ENCODE data around the gene ZP1. TPM values are rescaled to one million over a fixed set of nuclear protein-coding genes. Genes with fewer than 3 reads are reported as not detected.
"Not testable (repeated sequence)": the region's sequence is repeated elsewhere in the genome, so short reads cannot be mapped to it uniquely, and the experiment has no call there.

The ZP1 gene
- total RNA-seq, 1 experiment from 2014 or later, result not detected

DNA sequence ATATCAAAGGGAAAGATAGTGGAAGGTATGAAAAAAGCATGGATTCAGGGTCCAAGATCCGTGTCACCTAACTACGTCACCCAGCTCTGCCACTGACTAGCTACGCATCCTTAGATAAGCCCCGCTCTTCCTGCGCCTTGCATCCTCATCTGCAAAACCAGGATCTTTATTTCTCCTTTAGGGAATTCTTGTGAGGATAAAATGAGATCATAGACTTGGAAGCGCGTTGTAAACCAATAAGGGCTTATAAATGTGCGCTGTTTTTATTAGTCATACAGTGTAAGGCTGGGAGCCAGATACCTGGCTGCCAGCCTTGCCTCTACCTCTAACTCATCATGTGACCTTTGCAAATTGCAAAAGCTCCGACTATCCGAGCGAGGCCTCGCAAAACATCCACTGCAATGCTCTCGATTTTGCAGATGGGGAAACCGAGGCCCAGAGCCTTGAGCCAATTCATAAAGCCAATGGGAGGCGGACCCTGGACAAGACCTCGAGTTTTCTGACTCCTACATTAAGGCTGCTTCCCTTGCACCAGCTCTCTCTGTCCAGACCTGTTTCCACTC is 38.3 kb downstream of the ZP1 start:
- Mint-ChIP-seq H3K4me1 (ENCODE audit: low read depth, unreplicated experiment) (no peaks in the 10 kb centered on the region), H3K9me3 (ENCODE audit: unreplicated experiment) (no peaks in the 10 kb centered on the region), H3K27me3 (ENCODE audit: insufficient read depth, unreplicated experiment) (peaks cover under 1% of the 10 kb centered on the region), H3K36me3 (ENCODE audit: insufficient read depth, unreplicated experiment) (peaks cover 30% of the 10 kb centered on the region), H3K27ac (ENCODE audit: unreplicated experiment) (peak overlapping the region; percentile 86), H3K4me3 (ENCODE audit: unreplicated experiment) (peak overlapping the region; percentile 80)
- no TSS peak for BruUV-seq (replicated peaks)
- intact Hi-C loops (cut with micrococcal nuclease; ENCODE audit: unreplicated experiment), result loop anchor here (2.0 kb wide), 1 partner anchor 35 kb away; no protein-coding TSS in a partner anchor
- H3K9me3 ChIP-seq, result no peaks in the 10 kb centered on the region
- TF ChIP-seq, protein P1, sequence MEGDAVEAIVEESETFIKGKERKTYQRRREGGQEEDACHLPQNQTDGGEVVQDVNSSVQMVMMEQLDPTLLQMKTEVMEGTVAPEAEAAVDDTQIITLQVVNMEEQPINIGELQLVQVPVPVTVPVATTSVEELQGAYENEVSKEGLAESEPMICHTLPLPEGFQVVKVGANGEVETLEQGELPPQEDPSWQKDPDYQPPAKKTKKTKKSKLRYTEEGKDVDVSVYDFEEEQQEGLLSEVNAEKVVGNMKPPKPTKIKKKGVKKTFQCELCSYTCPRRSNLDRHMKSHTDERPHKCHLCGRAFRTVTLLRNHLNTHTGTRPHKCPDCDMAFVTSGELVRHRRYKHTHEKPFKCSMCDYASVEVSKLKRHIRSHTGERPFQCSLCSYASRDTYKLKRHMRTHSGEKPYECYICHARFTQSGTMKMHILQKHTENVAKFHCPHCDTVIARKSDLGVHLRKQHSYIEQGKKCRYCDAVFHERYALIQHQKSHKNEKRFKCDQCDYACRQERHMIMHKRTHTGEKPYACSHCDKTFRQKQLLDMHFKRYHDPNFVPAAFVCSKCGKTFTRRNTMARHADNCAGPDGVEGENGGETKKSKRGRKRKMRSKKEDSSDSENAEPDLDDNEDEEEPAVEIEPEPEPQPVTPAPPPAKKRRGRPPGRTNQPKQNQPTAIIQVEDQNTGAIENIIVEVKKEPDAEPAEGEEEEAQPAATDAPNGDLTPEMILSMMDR (IDR thresholded peaks at IDR 0.05; ENCODE audit: insufficient read depth in 1 of 2, low read depth in 1 of 2, low read length in 1 of 2, severe bottlenecking in 1 of 2, unreplicated experiment in 1 of 2), result no peak
- H3K4me1 ChIP-seq, result no peaks in the 10 kb centered on the region; the same call in 1 of the 2 replicates
- no peaks in the 10 kb centered on the region for H3K27me3 ChIP-seq (replicated peaks; ENCODE audit: control insufficient read depth, insufficient read depth, low read length)
- no peak for DNase-seq
- peaks cover 4% of the 10 kb centered on the region; the same call in 1 of the 2 replicates for H3K36me3 ChIP-seq (ENCODE audit: control insufficient read depth, insufficient read depth, low read length)
- POLR2A ChIA-PET, result interaction anchor here (1.0 kb wide), 2 partner anchors 8 to 10 kb away, joined by 3 to 5 read pairs; partner anchors contain the start of gene TMEM109
- peak overlapping the region; percentile 77 for H3K4me3 ChIP-seq (ENCODE audit: low read depth, low read length)
- CTCF ChIA-PET, result interaction anchor here (0.9 kb wide), 2 partner anchors 8 to 18 kb away, joined by 3 to 4 read pairs; partner anchors contain the start of gene TMEM109

DNA sequence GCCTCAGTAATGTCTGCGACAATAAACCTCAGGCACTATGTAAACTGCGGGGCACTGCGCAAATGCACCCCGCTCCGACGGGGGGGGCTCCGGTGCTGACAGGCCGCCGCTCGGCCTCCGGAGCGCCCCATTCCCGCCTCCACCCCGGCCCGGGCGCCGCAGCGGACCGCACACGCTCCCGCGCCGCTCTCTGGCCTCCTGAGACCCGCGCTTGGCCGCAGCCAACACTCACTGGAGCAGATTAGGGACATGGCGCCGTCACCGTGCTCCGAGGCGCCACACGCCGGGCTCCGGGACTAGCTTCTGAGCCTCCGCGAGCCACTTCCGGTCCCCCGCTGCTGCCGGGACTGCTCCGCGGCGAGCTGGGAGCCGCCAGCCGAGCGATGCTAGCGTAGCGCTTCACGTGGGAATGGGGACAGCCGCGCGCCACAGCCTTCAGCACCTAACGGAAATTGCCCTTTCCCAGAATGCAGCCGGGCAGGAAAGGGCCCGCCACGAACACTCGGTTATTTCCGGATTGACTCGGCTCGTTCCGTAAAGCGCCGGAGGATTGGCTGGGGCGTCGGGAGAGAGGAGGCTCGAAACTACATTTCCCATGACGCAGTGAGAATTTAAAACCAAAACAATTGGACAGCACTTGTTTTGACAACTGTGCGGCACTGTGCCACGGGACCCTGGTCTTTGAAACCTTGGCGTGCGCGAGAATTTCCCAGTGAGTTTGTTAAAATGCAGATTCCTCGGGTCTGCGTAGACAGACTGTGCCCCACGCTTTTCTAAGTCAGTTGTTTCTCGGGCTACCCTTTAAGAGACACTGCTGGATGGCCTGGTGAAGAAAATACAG is 39.0 kb downstream of the ZP1 start, which contains the start of gene PRPF19:
Gene PRPF19 (minus strand): TSS at position 454 of the 841 bp plus-strand sequence. CDS start 203 bp downstream, at position 251.
- peak within 1 kb of the TSS; percentile 86 for H3K27ac Mint-ChIP-seq (ENCODE audit: unreplicated experiment)
- no peaks in the 10 kb centered on the region for H3K9me3 Mint-ChIP-seq (ENCODE audit: unreplicated experiment)
- Histone ChIP-seq H3K36me3 (ENCODE audit: control insufficient read depth, insufficient read depth, low read length) (peaks cover 4% of the 10 kb centered on the region; the same call in 1 of the 2 replicates), H3K4me1 (no peaks in the 10 kb centered on the region; the same call in 1 of the 2 replicates), H3K9me3 (no peaks in the 10 kb centered on the region), H3K4me3 (ENCODE audit: low read depth, low read length) (peak within 1 kb of the TSS; percentile 77), H3K27me3 (replicated peaks; ENCODE audit: control insufficient read depth, insufficient read depth, low read length) (no peaks in the 10 kb centered on the region)
- no peaks in the 10 kb centered on the region for H3K4me1 Mint-ChIP-seq (ENCODE audit: low read depth, unreplicated experiment)
- BruUV-seq (replicated peaks), result no TSS peak
- TF ChIP-seq, protein P1 (IDR thresholded peaks at IDR 0.05; ENCODE audit: insufficient read depth in 1 of 2, low read depth in 1 of 2, low read length in 1 of 2, severe bottlenecking in 1 of 2, unreplicated experiment in 1 of 2), result no peak
- ChIA-PET POLR2A (interaction anchor here (1.0 kb wide), 2 partner anchors 7 to 9 kb away, joined by 3 to 5 read pairs; partner anchors contain the start of gene TMEM109), CTCF (interaction anchor here (0.6 to 0.9 kb wide), 3 partner anchors 7 to 19 kb away, joined by 3 to 4 read pairs (median 3); partner anchors contain the start of gene TMEM109)
- peak within 1 kb of the TSS; percentile 80 for H3K4me3 Mint-ChIP-seq (ENCODE audit: unreplicated experiment)
- peaks cover 3% of the 10 kb centered on the region for H3K27me3 Mint-ChIP-seq (ENCODE audit: insufficient read depth, unreplicated experiment)
- DNase-seq, result peak; percentile 97 to 99
- peaks cover 23% of the 10 kb centered on the region for H3K36me3 Mint-ChIP-seq (ENCODE audit: insufficient read depth, unreplicated experiment)
- intact Hi-C loops (cut with micrococcal nuclease; ENCODE audit: unreplicated experiment), result loop anchor here (2.0 kb wide), 1 partner anchor 34 kb away; no protein-coding TSS in a partner anchor

DNA sequence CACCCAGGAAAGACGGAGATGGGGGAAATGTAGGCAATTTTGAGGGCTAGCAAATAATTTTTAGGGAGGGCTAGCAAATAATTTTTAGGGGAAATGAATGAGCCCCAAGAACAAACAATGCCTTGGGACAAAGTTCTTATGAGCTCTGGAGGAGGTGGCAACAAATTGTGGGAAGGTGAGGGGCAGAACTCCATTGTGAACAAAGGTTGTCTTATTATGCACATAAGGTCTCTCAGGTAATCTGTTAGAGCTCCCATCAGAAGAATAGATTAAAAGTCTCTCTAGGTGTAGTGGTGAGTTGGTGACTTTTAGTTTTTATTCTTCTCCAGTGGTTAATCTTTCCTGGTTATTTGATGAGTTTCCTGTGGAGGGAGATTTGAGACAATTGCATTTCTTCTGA is 41.5 kb downstream of the ZP1 start:
- TF ChIP-seq, protein P1 (IDR thresholded peaks at IDR 0.05; ENCODE audit: insufficient read depth in 1 of 2, low read depth in 1 of 2, low read length in 1 of 2, severe bottlenecking in 1 of 2, unreplicated experiment in 1 of 2), result no peak
- no peaks in the 10 kb centered on the region for H3K9me3 ChIP-seq
- Mint-ChIP-seq H3K27ac (ENCODE audit: unreplicated experiment) (no peak overlapping the region), H3K4me3 (ENCODE audit: unreplicated experiment) (no peak overlapping the region), H3K4me1 (ENCODE audit: low read depth, unreplicated experiment) (no peaks in the 10 kb centered on the region), H3K36me3 (ENCODE audit: insufficient read depth, unreplicated experiment) (peaks cover 15% of the 10 kb centered on the region), H3K9me3 (ENCODE audit: unreplicated experiment) (no peaks in the 10 kb centered on the region), H3K27me3 (ENCODE audit: insufficient read depth, unreplicated experiment) (peaks cover 3% of the 10 kb centered on the region)
- H3K36me3 ChIP-seq (ENCODE audit: control insufficient read depth, insufficient read depth, low read length), result no peaks in the 10 kb centered on the region
- peaks cover 6% of the 10 kb centered on the region for H3K4me1 ChIP-seq
- no peaks in the 10 kb centered on the region for H3K27me3 ChIP-seq (replicated peaks; ENCODE audit: control insufficient read depth, insufficient read depth, low read length)
- intact Hi-C loops (cut with micrococcal nuclease; ENCODE audit: unreplicated experiment), result no loop called here
- no peak for DNase-seq
- ChIA-PET CTCF (no interaction called here), POLR2A (no interaction called here)
- H3K4me3 ChIP-seq (ENCODE audit: low read depth, low read length), result no peak overlapping the region
- BruUV-seq (replicated peaks), result no TSS peak

DNA sequence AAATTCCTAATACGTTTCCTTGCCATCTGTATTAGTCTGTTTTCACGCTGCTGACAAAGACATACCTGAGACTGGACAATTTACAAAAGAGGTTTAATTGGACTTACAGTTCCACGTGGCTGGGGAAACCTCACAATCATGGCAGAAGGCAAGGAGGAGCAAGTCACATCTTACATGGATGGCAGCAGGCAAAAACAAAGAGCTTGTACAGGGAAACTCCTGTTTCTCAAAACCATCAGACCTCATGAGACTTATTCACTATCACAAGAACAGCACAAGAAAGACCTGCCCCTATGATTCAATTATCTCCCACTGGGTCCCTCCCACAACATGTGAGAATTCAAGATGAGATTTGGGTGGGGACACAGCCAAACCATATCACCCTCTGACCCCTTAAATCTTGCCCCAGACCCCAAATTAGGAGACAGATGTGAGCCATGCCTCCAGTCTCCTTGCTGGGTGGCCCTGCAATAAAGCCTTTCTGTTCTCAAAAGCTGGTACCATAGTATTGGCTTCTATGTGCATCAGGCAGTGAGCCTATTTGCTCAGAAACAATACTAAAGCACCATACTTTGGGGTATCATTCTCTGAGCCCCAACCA is 42.4 kb downstream of the ZP1 start:
- peaks cover 21% of the 10 kb centered on the region for H3K36me3 Mint-ChIP-seq (ENCODE audit: insufficient read depth, unreplicated experiment)
- H3K4me3 Mint-ChIP-seq (ENCODE audit: unreplicated experiment); H3K9me3 ChIP-seq; H3K4me3 ChIP-seq (ENCODE audit: low read depth, low read length); H3K27me3 Mint-ChIP-seq (ENCODE audit: insufficient read depth, unreplicated experiment); H3K4me1 Mint-ChIP-seq (ENCODE audit: low read depth, unreplicated experiment); H3K27ac Mint-ChIP-seq (ENCODE audit: unreplicated experiment); BruUV-seq (replicated peaks); CTCF ChIA-PET; H3K4me1 ChIP-seq; POLR2A ChIA-PET; H3K27me3 ChIP-seq (replicated peaks; ENCODE audit: control insufficient read depth, insufficient read depth, low read length); H3K9me3 Mint-ChIP-seq (ENCODE audit: unreplicated experiment); DNase-seq; H3K36me3 ChIP-seq (ENCODE audit: control insufficient read depth, insufficient read depth, low read length); intact Hi-C loops (cut with micrococcal nuclease; ENCODE audit: unreplicated experiment): not testable (repeated sequence)
